Esophagus muscularis mucosa (tissue), 4 donors: ENCODE data around the gene NDUFAF2. TPM values are rescaled to one million over a fixed set of nuclear protein-coding genes. Genes with fewer than 3 reads are reported as not detected.

Experiments
- DNase-seq: peaks from one replicate; pipeline ENCODE4 v3.0.0-alpha.2; 2017; ENCODE audit errors: extremely low spot score
- H3K27ac ChIP-seq, 4 donors: fragments of 200-600 bp; sonication (generic); replicated peaks in 1 of 4; 1 replicate in 3 of 4; 2 replicates in 1 of 4; pipeline ENCODE4 v1.5.1; 2016 to 2019; ENCODE audit warnings: mild to moderate bottlenecking in 1 of 4
- H3K27me3 ChIP-seq, 4 donors: fragments of 200-600 bp; sonication (generic); one replicate each; pipeline versions ENCODE4 v1.5.1 to v1.6.0; 2016 to 2019
- H3K36me3 ChIP-seq, 4 donors: fragments of 200-600 bp; sonication (generic); one replicate each; pipeline ENCODE4 v1.5.1; 2016 to 2019
- H3K4me1 ChIP-seq, 4 donors: fragments of 200-600 bp; sonication (generic); one replicate each; pipeline ENCODE4 v1.5.1; 2016 to 2019
- H3K4me3 ChIP-seq, 4 donors: fragments of 200-600 bp; sonication (generic); 1 replicate in 2 of 4; 2 replicates in 2 of 4; pipeline ENCODE4 v1.5.1; 2016 to 2019; ENCODE audit warnings: mild to moderate bottlenecking in 4 of 4, moderate library complexity in 1 of 4
- H3K9me3 ChIP-seq, 4 donors: fragments of 200-600 bp; sonication (generic); 1 replicate in 3 of 4; 2 replicates in 1 of 4; pipeline ENCODE4 v1.5.1; 2016 to 2019
- CTCF ChIP-seq, 3 experiments: fragments of 200-600 bp in 2 of 3; fragments of 450-650 bp in 1 of 3; sonication (generic) in 2 of 3; IDR thresholded peaks; one replicate each; pipeline ENCODE4 v1.5.1; 2017 to 2019; ENCODE audit warnings: antibody characterized with exemption in 3 of 3, mild to moderate bottlenecking in 2 of 3, moderate library complexity in 1 of 3
- EP300 ChIP-seq: sonication (generic); formaldehyde crosslinking; IDR thresholded peaks from one replicate; pipeline ENCODE4 v1.6.1; 2017; ENCODE audit warnings: antibody characterized with exemption
- POLR2A ChIP-seq: fragments of 450-650 bp; IDR thresholded peaks from one replicate; pipeline ENCODE4 v1.6.1; 2017; ENCODE audit warnings: antibody characterized with exemption, moderate library complexity, mild to moderate bottlenecking, low read depth
- POLR2AphosphoS5 ChIP-seq, 2 donors: sonication (generic); formaldehyde crosslinking; IDR thresholded peaks; one replicate each; pipeline ENCODE4 v1.6.1; 2017; ENCODE audit warnings: antibody characterized with exemption in 2 of 2
- WGBS: methylation state at CpG from one replicate; pipeline ENCODE4 v1.1.5; 2018; 5-methylcytosine and 5-hydroxymethylcytosine counted together
- intact Hi-C: fragments of 100-400 bp; cut with DNase I; formaldehyde crosslinking; loops from one replicate; pipeline ENCODE4 v1.15.1; 2023
- total RNA-seq, 4 donors: library from RNA; depleted of rRNA; stranded (reverse); fragments of >200 nt; gene quantifications; one replicate each; pipeline versions ENCODE4 v1.1.0 to v1.2.1, GENCODE V29; 2016

The NDUFAF2 gene
- total RNA-seq, 4 donors from 2014 or later, result 29.4 to 42.8 (median 39.6) TPM

- intact Hi-C loops, result no loop called here
- DNase-seq, result no peak
- Histone ChIP-seq H3K36me3 (no peaks in the 10 kb centered on the region), H3K27ac (no peak overlapping the region), H3K27me3 (no peaks in the 10 kb centered on the region), H3K9me3 (no peaks in the 10 kb centered on the region), H3K4me3 (no peak overlapping the region), H3K4me1 (peaks cover 5 to 11% (median 7%) of the 10 kb centered on the region in 4 donors)
- 77% methylated on average over 3 of the region's 3 CpGs for WGBS
- TF ChIP-seq EP300 (no peak), POLR2A (no peak), POLR2AphosphoS5 (IDR thresholded peaks at IDR 0.05) (no peak)
These were observed 56.6 kb downstream of the NDUFAF2 start for GRCh38 chr5:61001647-61002046.

GRCh38 chr5:61002611-61003355, 57.8 kb downstream of the NDUFAF2 start:
- no peak for TF ChIP-seq CTCF (IDR thresholded peaks at IDR 0.05)
- no peak for TF ChIP-seq POLR2A
- TF ChIP-seq EP300, result no peak
- TF ChIP-seq POLR2AphosphoS5 (IDR thresholded peaks at IDR 0.05), result no peak
- intact Hi-C loops, result no loop called here
- DNase-seq, result no peak
- H3K9me3 ChIP-seq, result no peaks in the 10 kb centered on the region
- peaks cover under 1 to 8% (median 5%) of the 10 kb centered on the region in 4 donors for H3K4me1 ChIP-seq
- WGBS, result 60% methylated on average over 4 of the region's 4 CpGs
- H3K4me3 ChIP-seq, result no peak overlapping the region
- no peaks in the 10 kb centered on the region for H3K36me3 ChIP-seq
- H3K27me3 ChIP-seq, result no peaks in the 10 kb centered on the region
- no peak overlapping the region for H3K27ac ChIP-seq

- intact Hi-C loops, result no loop called here
- no peaks in the 10 kb centered on the region for H3K36me3 ChIP-seq
- no peaks in the 10 kb centered on the region for H3K27me3 ChIP-seq
- no peaks in the 10 kb centered on the region for H3K9me3 ChIP-seq
- no peak for DNase-seq
- TF ChIP-seq EP300 (no peak), CTCF (IDR thresholded peaks at IDR 0.05) (no peak)
- peaks cover 0 to 5% (median 2%) of the 10 kb centered on the region in 4 donors for H3K4me1 ChIP-seq
- H3K4me3 ChIP-seq, result no peak overlapping the region
- H3K27ac ChIP-seq, result no peak overlapping the region
These were observed 59.4 kb downstream of the NDUFAF2 start for GRCh38 chr5:61004448-61004847.

- no peak overlapping the region for H3K4me3 ChIP-seq
- intact Hi-C loops, result no loop called here
- TF ChIP-seq EP300 (no peak), POLR2A (no peak), CTCF (IDR thresholded peaks at IDR 0.05) (no peak), POLR2AphosphoS5 (IDR thresholded peaks at IDR 0.05) (no peak)
- H3K27ac ChIP-seq, result no peak overlapping the region
- no peaks in the 10 kb centered on the region for H3K36me3 ChIP-seq
- no peaks in the 10 kb centered on the region for H3K27me3 ChIP-seq
- DNase-seq, result no peak
- H3K4me1 ChIP-seq, result no peaks in the 10 kb centered on the region
- no peaks in the 10 kb centered on the region for H3K9me3 ChIP-seq
These were observed 64.9 kb downstream of the NDUFAF2 start for GRCh38 chr5:61009907-61010306.

- 68% methylated on average over 5 of the region's 5 CpGs for WGBS
- Histone ChIP-seq H3K4me1 (no peaks in the 10 kb centered on the region), H3K27me3 (no peaks in the 10 kb centered on the region), H3K36me3 (no peaks in the 10 kb centered on the region), H3K9me3 (no peaks in the 10 kb centered on the region), H3K27ac (no peak overlapping the region), H3K4me3 (no peak overlapping the region)
- DNase-seq, result no peak
- no peak for TF ChIP-seq EP300
- no peak for TF ChIP-seq POLR2AphosphoS5 (IDR thresholded peaks at IDR 0.05)
- TF ChIP-seq CTCF (IDR thresholded peaks at IDR 0.05), result no peak
- no peak for TF ChIP-seq POLR2A
- intact Hi-C loops, result no loop called here
These were observed 65.8 kb downstream of the NDUFAF2 start for GRCh38 chr5:61010467-61011454.
